Ishikawa (cell line): ENCODE results near the gene LRRC40.

Source experiments
- EGR1 ChIP-seq: IDR thresholded peaks from 2 replicates; pipeline ENCODE4 v1.6.1; 2012
- EP300 ChIP-seq: IDR thresholded peaks from 2 replicates; pipeline ENCODE4 v1.6.1; 2012; ENCODE audit warnings: borderline replicate concordance
- NFIC ChIP-seq: IDR thresholded peaks from 2 replicates; pipeline ENCODE4 v1.6.1; 2012
- RAD21 ChIP-seq: IDR thresholded peaks from 2 replicates; pipeline ENCODE4 v1.6.1; 2012; ENCODE audit warnings: low read depth
- TAF1 ChIP-seq: IDR thresholded peaks from 2 replicates; pipeline ENCODE4 v1.6.1; 2012; ENCODE audit warnings: low read depth, mild to moderate bottlenecking
- TEAD4 ChIP-seq: IDR thresholded peaks from 2 replicates; pipeline ENCODE4 v1.6.1; 2012
- TF ChIP-seq, protein P1 (sequence below): IDR thresholded peaks from 2 replicates; pipeline ENCODE4 v1.6.1; 2012
- TF ChIP-seq, protein P2 (sequence below): IDR thresholded peaks from 2 replicates; pipeline ENCODE4 v1.6.1; 2012; ENCODE audit warnings: low read depth, mild to moderate bottlenecking

DNA sequence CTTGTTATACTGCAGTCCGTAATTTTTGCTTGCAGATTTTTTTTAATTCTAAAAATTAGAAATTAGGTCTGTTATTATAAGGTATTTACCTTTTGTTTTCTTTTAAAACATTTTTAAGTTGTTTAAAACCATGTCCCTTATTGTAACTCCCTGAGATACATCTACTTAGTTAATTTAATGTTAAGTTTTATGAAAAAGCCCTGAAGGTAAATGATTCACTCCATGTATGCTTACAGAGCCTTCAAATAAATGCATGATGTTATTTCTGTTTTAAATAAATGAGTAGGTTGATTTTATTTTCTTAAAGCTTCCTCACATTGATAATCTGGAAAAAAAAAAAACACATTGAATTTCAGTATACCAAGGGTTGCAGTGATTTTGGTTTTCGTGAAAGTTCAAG, 23.3 kb upstream of the LRRC40 start:
- TF ChIP-seq EP300 (no peak), NFIC (no peak), RAD21 (no peak), EGR1 (no peak), TEAD4 (no peak), TAF1 (no peak)
- TF ChIP-seq, protein P1, sequence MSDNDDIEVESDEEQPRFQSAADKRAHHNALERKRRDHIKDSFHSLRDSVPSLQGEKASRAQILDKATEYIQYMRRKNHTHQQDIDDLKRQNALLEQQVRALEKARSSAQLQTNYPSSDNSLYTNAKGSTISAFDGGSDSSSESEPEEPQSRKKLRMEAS = no peak
- TF ChIP-seq, protein P2, sequence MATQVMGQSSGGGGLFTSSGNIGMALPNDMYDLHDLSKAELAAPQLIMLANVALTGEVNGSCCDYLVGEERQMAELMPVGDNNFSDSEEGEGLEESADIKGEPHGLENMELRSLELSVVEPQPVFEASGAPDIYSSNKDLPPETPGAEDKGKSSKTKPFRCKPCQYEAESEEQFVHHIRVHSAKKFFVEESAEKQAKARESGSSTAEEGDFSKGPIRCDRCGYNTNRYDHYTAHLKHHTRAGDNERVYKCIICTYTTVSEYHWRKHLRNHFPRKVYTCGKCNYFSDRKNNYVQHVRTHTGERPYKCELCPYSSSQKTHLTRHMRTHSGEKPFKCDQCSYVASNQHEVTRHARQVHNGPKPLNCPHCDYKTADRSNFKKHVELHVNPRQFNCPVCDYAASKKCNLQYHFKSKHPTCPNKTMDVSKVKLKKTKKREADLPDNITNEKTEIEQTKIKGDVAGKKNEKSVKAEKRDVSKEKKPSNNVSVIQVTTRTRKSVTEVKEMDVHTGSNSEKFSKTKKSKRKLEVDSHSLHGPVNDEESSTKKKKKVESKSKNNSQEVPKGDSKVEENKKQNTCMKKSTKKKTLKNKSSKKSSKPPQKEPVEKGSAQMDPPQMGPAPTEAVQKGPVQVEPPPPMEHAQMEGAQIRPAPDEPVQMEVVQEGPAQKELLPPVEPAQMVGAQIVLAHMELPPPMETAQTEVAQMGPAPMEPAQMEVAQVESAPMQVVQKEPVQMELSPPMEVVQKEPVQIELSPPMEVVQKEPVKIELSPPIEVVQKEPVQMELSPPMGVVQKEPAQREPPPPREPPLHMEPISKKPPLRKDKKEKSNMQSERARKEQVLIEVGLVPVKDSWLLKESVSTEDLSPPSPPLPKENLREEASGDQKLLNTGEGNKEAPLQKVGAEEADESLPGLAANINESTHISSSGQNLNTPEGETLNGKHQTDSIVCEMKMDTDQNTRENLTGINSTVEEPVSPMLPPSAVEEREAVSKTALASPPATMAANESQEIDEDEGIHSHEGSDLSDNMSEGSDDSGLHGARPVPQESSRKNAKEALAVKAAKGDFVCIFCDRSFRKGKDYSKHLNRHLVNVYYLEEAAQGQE = no peak
